A549 (cell line): ENCODE measurements around the gene AGR3.
A peak's percentile ranks its signal among the peaks of the same experiment; 100 is the strongest.

Source experiments
- CBX2 ChIP-seq: fragments of 200-600 bp; sonication (generic); IDR thresholded peaks from 2 replicates; pipeline ENCODE4 v1.6.1; 2016; ENCODE audit warnings: low read depth, mild to moderate bottlenecking, borderline replicate concordance
- JUN ChIP-seq, 2 experiments: fragments of >200 bp; sonication (Bioruptor Twin); formaldehyde crosslinking; IDR thresholded peaks; 2 replicates in 1 of 2; 3 replicates in 1 of 2; pipeline ENCODE4 v1.6.1; 2016 to 2017
- PBX3 ChIP-seq: IDR thresholded peaks from 2 replicates; pipeline ENCODE4 v1.6.1; 2012
- POLR2A ChIP-seq: IDR thresholded peaks from 2 replicates; pipeline ENCODE4 v1.6.1; 2012; ENCODE audit warnings: mild to moderate bottlenecking, low read length
- REST ChIP-seq: fragments of 200-600 bp; sonication (generic); IDR thresholded peaks from 2 replicates; pipeline ENCODE4 v1.6.1; 2016; ENCODE audit warnings: antibody characterized with exemption, mild to moderate bottlenecking, moderate library complexity
- TFCP2L1 ChIP-seq: fragments of 250-450 bp; sonication (Bioruptor Pico); IDR thresholded peaks from 2 replicates; pipeline ENCODE4 v1.5.0; 2021; ENCODE audit warnings: mild to moderate bottlenecking
- TF ChIP-seq, protein P1 (sequence below): fragments of >200 bp; sonication (Bioruptor Twin); formaldehyde crosslinking; IDR thresholded peaks from 3 replicates; pipeline ENCODE4 v1.5.1; 2016
- TF ChIP-seq, protein P2 (sequence below): IDR thresholded peaks from 2 replicates; pipeline ENCODE4 v1.6.1; 2012
- TF ChIP-seq, protein P3 (sequence below): fragments of 150-350 bp; IDR thresholded peaks from 2 replicates; pipeline ENCODE4 v1.6.1; 2014; ENCODE audit warnings: low read depth, mild to moderate bottlenecking, low read length

DNA sequence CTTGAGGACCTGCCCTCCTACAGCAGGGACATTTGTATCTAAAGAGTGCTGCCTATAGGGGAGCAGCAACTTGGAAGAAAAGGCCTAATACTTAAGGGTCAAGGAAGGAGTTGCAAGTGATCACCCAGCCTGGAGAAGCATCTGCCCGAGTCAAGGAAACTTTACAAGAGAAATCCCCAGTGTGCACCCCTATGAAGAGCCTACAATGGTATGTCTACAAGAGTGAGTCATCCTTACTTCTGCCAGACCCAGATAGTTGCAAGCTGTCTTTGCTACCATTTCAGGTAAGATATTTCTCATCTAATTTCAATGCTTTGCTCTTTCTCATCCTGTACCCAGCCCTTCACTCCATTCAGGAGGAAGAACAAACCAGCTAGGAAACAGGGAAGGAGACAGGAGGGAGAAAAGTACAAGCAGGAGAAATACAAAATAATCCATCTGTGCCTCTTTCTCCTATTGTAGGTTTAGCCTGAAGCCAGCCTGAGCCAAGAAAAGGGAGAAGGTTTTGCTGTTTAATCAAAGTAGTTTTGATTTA, 34.4 kb upstream of the AGR3 start:
- TF ChIP-seq, protein P1, sequence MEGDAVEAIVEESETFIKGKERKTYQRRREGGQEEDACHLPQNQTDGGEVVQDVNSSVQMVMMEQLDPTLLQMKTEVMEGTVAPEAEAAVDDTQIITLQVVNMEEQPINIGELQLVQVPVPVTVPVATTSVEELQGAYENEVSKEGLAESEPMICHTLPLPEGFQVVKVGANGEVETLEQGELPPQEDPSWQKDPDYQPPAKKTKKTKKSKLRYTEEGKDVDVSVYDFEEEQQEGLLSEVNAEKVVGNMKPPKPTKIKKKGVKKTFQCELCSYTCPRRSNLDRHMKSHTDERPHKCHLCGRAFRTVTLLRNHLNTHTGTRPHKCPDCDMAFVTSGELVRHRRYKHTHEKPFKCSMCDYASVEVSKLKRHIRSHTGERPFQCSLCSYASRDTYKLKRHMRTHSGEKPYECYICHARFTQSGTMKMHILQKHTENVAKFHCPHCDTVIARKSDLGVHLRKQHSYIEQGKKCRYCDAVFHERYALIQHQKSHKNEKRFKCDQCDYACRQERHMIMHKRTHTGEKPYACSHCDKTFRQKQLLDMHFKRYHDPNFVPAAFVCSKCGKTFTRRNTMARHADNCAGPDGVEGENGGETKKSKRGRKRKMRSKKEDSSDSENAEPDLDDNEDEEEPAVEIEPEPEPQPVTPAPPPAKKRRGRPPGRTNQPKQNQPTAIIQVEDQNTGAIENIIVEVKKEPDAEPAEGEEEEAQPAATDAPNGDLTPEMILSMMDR: no peak
- TF ChIP-seq TFCP2L1 (CRISPR knock-in tag): no peak
- TF ChIP-seq REST: no peak
- TF ChIP-seq PBX3: no peak
- no peak for TF ChIP-seq CBX2
- TF ChIP-seq JUN (IDR thresholded peaks at IDR 0.05): no peak
- TF ChIP-seq POLR2A: no peak
- TF ChIP-seq, protein P2, sequence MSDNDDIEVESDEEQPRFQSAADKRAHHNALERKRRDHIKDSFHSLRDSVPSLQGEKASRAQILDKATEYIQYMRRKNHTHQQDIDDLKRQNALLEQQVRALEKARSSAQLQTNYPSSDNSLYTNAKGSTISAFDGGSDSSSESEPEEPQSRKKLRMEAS: 0 out of 2 replicates have a peak, but pooled peaks have one; percentile 28
- TF ChIP-seq, protein P3, sequence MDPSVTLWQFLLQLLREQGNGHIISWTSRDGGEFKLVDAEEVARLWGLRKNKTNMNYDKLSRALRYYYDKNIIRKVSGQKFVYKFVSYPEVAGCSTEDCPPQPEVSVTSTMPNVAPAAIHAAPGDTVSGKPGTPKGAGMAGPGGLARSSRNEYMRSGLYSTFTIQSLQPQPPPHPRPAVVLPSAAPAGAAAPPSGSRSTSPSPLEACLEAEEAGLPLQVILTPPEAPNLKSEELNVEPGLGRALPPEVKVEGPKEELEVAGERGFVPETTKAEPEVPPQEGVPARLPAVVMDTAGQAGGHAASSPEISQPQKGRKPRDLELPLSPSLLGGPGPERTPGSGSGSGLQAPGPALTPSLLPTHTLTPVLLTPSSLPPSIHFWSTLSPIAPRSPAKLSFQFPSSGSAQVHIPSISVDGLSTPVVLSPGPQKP: no peak
